GM21737 (cell line): ENCODE data around the gene DSCAML1.

Experiments
- ATAC-seq: cut with Tn5 transposase; IDR thresholded peaks from one replicate; pipeline ENCODE4 v1.9.1; 2021; ENCODE audit warnings: mild to moderate bottlenecking, moderate library complexity; ENCODE audit not compliant: unreplicated experiment

Gene DSCAML1

DNA sequence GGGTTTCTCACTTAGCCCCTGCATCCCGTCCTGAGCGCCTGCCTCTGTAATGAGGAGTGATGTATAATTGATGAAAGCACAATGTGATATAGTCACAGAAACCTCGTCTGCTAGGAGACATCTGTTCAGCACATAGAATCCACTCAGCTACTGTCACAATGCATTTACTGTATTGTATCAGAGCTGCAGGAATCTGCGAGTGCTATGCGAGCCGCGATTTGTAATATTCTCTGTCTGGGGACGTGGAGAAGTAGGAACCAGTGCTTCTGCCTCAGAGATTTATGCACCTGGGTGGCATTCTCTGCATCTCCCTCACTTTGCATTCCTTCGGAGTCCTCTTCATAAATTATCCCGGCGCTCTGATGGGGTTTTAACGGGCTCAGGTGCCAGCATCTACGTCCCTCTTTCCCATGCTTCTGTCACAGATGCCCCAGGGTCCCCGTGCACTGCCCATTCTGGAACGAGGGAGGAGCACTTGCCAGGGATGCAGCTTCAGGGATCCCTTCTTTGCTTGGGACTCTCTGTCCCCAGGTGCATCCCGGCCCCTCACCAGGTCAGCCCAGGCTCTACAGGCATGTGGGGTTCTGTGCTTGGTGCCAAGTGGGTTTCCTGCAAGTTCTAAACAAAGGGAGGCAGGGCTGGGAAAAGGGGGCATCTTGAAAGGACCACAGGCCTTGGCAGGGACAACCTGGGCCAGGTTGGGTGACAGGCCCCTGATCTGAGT, 205.5 kb downstream of the DSCAML1 start:
- ATAC-seq: no peak

DNA sequence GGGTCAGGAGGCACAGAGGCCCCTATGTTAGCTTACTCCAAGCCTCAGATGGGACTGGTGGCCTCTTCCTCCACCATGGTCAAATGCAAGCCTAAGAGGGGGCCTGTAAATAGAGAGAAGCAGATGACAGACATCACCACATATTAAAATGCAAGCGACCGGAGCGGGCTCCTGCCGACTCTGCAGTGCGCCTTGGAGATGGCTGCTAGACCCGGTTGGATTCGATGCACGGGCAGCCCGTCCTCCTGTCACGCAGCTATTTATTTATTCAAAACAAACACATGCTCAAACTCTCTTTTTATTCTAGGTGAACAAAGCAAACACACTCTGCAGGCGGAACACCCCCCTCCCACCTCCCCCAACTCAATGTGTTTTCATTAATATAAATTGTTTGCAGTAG, 208.0 kb downstream of the DSCAML1 start:
- ATAC-seq: no peak

DNA sequence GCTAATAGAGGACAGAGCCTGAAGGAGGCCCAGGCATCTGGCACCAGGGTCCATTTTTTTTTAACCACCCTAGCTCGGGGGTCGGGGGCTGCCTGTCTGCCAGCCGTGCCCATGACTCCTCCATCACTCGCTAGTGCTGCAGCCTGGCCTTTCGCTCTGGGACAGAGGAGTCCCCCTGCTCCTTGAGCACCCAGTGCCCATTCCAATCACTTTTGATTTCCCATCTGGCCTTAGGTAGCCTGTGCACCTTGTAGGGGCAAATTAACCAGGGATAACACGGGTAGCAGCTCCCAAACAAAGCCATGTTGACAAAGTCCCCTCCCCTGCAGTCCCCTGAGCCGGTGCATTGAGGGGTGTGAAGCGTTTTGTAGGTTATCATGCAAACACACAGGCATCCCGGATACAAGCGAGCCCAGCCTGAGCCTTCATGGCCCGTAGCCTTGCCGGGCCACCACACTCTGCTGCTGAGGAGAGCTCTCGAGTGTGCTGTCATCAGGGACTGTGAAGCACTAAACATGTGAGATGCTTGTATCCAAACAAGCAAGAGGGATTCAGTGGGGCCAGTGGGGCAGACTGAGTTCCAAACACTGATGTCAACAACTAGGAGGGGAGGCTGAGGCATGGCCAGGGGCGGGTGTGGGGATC, 208.7 kb downstream of the DSCAML1 start:
- no peak for ATAC-seq

DNA sequence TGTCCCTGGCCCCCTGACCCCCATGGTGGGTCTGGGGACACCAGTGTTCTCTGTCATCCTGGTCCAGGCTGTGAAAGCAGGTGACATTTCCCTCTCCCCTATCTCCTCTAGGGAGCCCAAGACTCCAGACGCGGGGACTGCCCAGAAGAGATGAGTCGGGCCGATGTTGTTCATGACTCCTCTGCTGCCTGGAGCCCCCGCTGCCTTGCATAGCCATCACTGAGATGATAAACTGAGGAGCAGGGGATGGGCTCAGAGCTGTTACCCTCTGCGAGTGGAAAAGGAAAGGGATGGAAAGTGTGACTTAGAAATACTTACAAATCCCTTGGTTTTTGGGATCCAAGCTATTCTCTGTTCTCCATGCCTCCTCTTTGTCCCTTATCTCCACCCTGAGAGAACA, 209.6 kb downstream of the DSCAML1 start:
- ATAC-seq: no peak

- ATAC-seq: no peak
These were observed 210.6 kb downstream of the DSCAML1 start for GRCh38 chr11:117586392-117586791.

DNA sequence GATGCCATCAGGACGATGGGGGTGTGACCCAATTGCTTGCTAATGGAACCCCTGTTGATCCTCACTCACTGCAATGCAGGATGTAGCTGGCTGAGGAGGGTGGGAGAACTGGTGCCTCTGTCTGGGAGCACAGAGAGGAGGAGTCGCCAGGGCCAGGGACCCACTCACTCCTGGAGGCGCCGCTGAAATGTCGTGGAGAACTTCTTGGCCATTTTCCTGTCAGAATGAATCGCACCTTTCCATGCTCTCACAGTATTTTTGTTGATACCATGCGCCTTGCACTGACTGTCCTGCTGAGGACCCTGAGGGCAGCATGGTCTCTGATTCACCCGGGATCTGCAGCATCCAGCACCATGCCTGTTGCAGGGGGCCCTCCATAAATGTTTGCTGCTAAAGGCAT, 211.4 kb downstream of the DSCAML1 start:
- no peak for ATAC-seq

- ATAC-seq: no peak
These were observed 212.8 kb downstream of the DSCAML1 start for GRCh38 chr11:117584056-117584830.

- no peak for ATAC-seq
These were observed 213.8 kb downstream of the DSCAML1 start for GRCh38 chr11:117583063-117583801.

DNA sequence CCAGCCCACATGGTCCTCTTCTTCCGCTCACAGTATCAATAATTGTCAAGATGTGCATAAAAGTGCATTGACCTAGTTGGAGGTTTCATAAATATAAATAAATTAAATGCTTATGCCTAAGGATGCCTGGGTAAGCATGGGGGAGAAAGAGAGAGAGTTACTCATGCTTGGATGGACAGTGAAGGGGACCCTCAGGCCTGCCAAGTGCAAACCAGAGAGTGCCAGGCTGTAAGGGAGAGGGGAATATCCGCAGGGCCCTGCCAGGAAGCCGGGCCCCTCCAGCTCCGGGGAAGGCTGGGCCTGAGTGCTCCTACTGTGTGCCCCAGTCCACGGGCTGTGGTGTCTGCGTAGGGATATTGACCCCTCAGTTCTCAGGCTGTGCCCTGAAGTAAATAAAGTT, 214.6 kb downstream of the DSCAML1 start:
- ATAC-seq: no peak

DNA sequence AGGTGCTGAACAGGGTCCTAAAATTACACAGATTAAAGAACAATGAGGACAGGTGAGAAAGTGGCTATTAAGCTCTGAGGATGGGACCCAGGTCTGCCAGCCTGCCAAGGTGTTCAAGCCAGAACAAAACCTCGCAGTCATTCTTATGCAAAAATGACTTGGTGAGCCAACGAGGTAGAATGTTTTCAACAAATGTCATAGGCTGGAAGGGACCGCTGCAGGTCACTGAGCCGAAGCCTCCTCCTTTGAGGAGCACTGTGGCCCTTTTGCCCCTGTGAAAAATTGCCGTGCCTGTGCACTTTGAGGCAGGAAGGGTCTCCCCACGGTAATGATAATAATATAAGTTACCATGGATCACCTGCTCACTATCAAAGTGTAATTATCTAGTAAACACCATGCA, 216.2 kb downstream of the DSCAML1 start:
- ATAC-seq: no peak

GRCh38 chr11:117579161-117579560, 217.9 kb downstream of the DSCAML1 start:
- ATAC-seq: no peak

DNA sequence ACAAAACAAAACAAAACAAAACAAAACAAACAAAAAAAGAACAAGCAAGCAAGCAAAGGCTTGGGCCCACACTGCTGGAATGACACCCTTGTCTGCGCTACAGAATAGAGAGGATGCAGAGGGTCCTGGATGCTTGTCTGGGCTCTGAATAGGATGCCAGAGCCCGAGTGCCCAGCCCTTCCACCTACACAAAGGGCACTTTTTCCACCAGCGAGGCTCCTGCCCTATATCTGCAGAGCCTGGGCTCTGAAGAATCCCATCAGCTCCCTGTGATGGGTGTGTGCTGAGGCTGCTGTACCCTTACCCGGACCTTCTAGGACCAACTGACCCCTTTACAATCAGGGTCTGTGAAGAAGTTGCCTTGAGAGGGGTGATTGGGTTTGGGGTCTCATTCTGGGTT, 221.2 kb downstream of the DSCAML1 start:
- ATAC-seq: no peak

- ATAC-seq: no peak
These were observed 222.5 kb downstream of the DSCAML1 start for GRCh38 chr11:117574551-117574950.

GRCh38 chr11:117573326-117573725, 223.7 kb downstream of the DSCAML1 start:
- no peak for ATAC-seq

DNA sequence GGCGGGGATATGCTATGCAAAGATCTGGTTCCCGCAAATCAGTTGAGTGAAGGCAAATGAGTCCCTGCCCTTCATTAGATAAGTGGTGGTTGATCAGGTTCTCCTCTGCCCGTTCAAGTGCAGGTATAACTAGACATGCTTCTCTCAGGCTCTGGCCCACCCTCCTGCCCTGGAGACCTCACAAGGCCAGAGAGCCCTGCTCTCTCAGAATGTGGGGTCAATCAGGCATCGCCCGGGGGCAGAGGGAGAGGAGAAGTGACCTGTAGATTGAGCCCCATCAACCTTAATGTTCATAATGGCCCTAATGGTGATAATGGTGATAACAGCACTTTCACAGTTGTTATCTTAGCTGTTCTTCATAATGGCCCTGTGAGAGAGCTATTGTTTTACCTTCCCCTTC, 224.3 kb downstream of the DSCAML1 start:
- no peak for ATAC-seq

GRCh38 chr11:117572129-117572528, 224.9 kb downstream of the DSCAML1 start:
- ATAC-seq: no peak

DNA sequence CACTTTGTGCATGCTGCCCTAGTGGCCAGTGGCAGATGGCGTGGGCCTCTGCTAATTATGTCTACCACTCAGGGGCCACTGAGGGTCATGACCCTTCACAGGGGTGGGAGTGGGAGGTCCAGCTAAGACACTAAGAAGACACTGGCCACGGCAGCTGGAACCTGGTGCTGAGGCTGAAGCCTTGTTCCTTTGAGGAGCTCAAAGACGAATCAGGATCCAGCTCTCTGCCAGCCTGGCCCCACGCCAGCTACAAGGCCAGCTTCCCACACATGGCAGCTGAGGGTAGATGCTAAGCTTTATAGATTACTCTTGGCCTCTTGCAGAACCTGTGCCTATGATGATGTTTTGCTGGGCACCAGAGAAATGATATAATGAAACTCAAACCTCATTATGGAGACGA, 226.3 kb downstream of the DSCAML1 start:
- ATAC-seq: no peak

DNA sequence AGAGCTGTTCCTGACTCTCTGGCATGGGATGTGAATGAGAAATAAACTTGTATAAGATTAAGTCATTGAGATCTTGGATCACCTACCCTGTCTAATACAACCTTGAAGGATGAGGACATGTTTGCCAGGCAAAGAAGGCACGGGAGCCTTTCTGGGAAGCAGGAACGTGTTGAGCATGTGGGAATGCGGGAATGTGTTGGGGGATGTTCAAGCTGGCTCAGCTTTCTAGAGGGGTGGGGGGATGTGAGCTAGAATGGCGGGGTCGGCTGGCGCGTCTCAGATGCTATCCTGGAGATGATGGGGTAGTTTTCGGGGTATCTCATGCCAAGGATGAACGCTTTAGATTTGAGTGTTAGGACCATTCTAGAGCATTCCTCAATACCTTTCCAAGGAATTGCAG, 227.1 kb downstream of the DSCAML1 start:
- ATAC-seq: no peak

- no peak for ATAC-seq
These were observed 231.3 kb downstream of the DSCAML1 start for GRCh38 chr11:117565709-117566108.

DNA sequence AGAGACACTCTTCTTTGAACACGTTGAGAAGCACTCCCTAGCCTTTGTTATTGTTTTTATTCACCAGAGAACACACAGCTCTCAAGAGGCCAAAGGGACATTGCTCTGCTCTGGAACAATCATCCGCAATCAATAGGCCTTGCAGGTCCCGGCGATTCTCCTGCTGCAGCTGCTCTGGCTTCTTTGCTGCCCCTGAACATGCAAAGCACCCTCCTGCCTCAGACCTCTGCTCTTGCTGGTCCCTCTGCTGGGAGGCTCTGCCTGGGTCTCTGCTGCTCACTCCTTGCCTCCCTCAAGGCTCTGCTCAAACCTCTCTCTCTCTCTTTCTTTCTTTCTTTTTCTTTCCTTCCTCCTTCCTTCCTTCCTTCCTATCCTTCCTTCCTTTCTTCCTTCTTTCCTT, 232.7 kb downstream of the DSCAML1 start:
- no peak for ATAC-seq

DNA sequence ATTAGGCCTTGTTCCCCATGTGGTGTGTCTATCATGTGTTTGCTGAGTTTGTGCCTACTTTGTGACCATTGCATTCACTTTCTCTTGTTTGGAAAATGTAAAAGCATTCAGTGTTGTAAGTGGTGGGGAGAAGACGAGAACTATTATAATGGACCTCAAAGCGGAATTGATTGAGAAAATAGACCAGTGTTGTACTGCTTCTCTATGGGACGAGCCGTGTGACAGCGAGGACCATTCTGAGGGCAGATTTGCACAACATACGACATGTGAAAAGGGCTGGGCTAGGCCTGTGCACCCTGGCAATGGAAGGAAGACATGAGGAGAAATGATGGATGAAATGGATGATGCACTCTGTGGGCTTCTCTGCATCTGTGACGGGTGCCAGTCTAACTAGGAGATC, 233.5 kb downstream of the DSCAML1 start:
- no peak for ATAC-seq
